ENCODE results near the gene UBE2E2.

GRCh38 chr3:23232016-23232415, 28.9 kb downstream of the UBE2E2 start:
- TF ChIP-seq, protein P1, sequence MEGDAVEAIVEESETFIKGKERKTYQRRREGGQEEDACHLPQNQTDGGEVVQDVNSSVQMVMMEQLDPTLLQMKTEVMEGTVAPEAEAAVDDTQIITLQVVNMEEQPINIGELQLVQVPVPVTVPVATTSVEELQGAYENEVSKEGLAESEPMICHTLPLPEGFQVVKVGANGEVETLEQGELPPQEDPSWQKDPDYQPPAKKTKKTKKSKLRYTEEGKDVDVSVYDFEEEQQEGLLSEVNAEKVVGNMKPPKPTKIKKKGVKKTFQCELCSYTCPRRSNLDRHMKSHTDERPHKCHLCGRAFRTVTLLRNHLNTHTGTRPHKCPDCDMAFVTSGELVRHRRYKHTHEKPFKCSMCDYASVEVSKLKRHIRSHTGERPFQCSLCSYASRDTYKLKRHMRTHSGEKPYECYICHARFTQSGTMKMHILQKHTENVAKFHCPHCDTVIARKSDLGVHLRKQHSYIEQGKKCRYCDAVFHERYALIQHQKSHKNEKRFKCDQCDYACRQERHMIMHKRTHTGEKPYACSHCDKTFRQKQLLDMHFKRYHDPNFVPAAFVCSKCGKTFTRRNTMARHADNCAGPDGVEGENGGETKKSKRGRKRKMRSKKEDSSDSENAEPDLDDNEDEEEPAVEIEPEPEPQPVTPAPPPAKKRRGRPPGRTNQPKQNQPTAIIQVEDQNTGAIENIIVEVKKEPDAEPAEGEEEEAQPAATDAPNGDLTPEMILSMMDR (IDR thresholded peaks at IDR 0.05; ENCODE audit: poor library complexity, severe bottlenecking) = no peak
- TF ChIP-seq EZH2 (IDR thresholded peaks at IDR 0.05; ENCODE audit: borderline replicate concordance, insufficient read depth, low read length, poor library complexity, severe bottlenecking) (no peak), REST (IDR thresholded peaks at IDR 0.05; ENCODE audit: borderline replicate concordance) (no peak)
